ENCODE data around the gene ZSCAN1. TPM values are rescaled to one million over a fixed set of nuclear protein-coding genes. Genes with fewer than 3 reads are reported as not detected.

ZSCAN1 gene
- total and polyA plus RNA-seq, 10 of the 15 experiments (the other 5 are each of a cell fraction or from before 2014, with no cell fraction given), result not detected

GRCh38 chr19:58058467-58058866 is 24.6 kb downstream of the ZSCAN1 start:
- ChIA-PET RAD21 (ENCODE audit: unreplicated experiment) (no interaction called here), CTCF (no interaction called here), POLR2A (no interaction called here), SMC1A (ENCODE audit: uncharacterized antibody, unreplicated experiment) (no interaction called here)
- no peak overlapping the region for H3K27ac ChIP-seq (ENCODE audit: control insufficient read depth, insufficient read depth)
- H4K20me1 ChIP-seq (ENCODE audit: control insufficient read depth, insufficient read depth), result no peaks in the 10 kb centered on the region
- no peak overlapping the region for H2AFZ ChIP-seq (ENCODE audit: control insufficient read depth, low read depth, low read length)
- no TSS peak for BruUV-seq (replicated peaks)
- ATAC-seq, result no peak
- H3K9me3 ChIP-seq (replicated peaks; ENCODE audit: control insufficient read depth, insufficient read depth, low read length), result peaks cover 8% of the 10 kb centered on the region; the same call in 2 of the 3 replicates
- H3K4me2 ChIP-seq (ENCODE audit: control insufficient read depth, insufficient read depth), result no peak overlapping the region
- H3K4me3 ChIP-seq, result no peak overlapping the region
- H3K36me3 ChIP-seq (ENCODE audit: control insufficient read depth in 2 of 2, insufficient read depth in 2 of 2, low read length in 1 of 2), result no peaks in the 10 kb centered on the region
- no peak for TF ChIP-seq TAF1 (IDR thresholded peaks at IDR 0.05; ENCODE audit: borderline replicate concordance, low read depth, low read length)
- no peak for TF ChIP-seq SREBF1 (IDR thresholded peaks at IDR 0.05; ENCODE audit: low read length)
- TF ChIP-seq HDGF (IDR thresholded peaks at IDR 0.05), result no peak
- no peak for TF ChIP-seq USF1 (IDR thresholded peaks at IDR 0.05; ENCODE audit: borderline replicate concordance, extremely low read length, insufficient read depth, low read depth, low read length)
- TF ChIP-seq JUND (IDR thresholded peaks at IDR 0.05; ENCODE audit: low read depth, low read length), result no peak
- TF ChIP-seq BCLAF1 (IDR thresholded peaks at IDR 0.05), result no peak
- no peak for TF ChIP-seq SPI1 (IDR thresholded peaks at IDR 0.05; ENCODE audit: borderline replicate concordance, insufficient read depth, low read depth, low read length)
- no peak for TF ChIP-seq NR2C1 (IDR thresholded peaks at IDR 0.05)
- no peak for TF ChIP-seq ASH2L (IDR thresholded peaks at IDR 0.05; ENCODE audit: borderline replicate concordance, low read depth)
- TF ChIP-seq CTCF (IDR thresholded peaks at IDR 0.05 in 2 of 3, conservative IDR thresholded peaks at IDR 0.05 in 1 of 3; ENCODE audit: control insufficient read depth in 2 of 3, extremely low read depth in 1 of 3, insufficient read depth in 1 of 3, low read depth in 3 of 3, low read length in 3 of 3), result no peak
- no peak for TF ChIP-seq GABPA (IDR thresholded peaks at IDR 0.05; ENCODE audit: low read depth)
- no peak for TF ChIP-seq TCF3 (IDR thresholded peaks at IDR 0.05; ENCODE audit: borderline replicate concordance, insufficient read depth, low read depth, low read length)
- TF ChIP-seq ELK1 (IDR thresholded peaks at IDR 0.05; ENCODE audit: low read depth, low read length), result no peak
- TF ChIP-seq KAT2A (conservative IDR thresholded peaks at IDR 0.05; ENCODE audit: control insufficient read depth, low read depth, low read length), result no peak
- TF ChIP-seq RUNX3 (IDR thresholded peaks at IDR 0.05; ENCODE audit: low read length), result no peak
- no peak for TF ChIP-seq HCFC1 (IDR thresholded peaks at IDR 0.05; ENCODE audit: low read length)
- TF ChIP-seq E2F4 (IDR thresholded peaks at IDR 0.05; ENCODE audit: low read depth, low read length), result no peak
- no peak for TF ChIP-seq STAT3 (IDR thresholded peaks at IDR 0.05; ENCODE audit: low read depth, low read length)
- no peak for FAIRE-seq
- H3K4me1 ChIP-seq (ENCODE audit: control insufficient read depth, insufficient read depth, low read length), result no peaks in the 10 kb centered on the region
- intact Hi-C loops (cut with micrococcal nuclease; ENCODE audit: unreplicated experiment), result no loop called here
- H3K27me3 ChIP-seq (replicated peaks in 1 of 2; ENCODE audit: control insufficient read depth in 2 of 2, insufficient read depth in 2 of 2, low read length in 1 of 2), result no peaks in the 10 kb centered on the region
- no peaks in the 10 kb centered on the region for H3K79me2 ChIP-seq (ENCODE audit: control insufficient read depth, insufficient read depth, low read length)
- in situ Hi-C loops (cut with MboI), result no loop called here
- H3K9ac ChIP-seq (ENCODE audit: control insufficient read depth, insufficient read depth, low read length), result no peak overlapping the region
- DNase-seq (ENCODE audit: low read depth, low spot score), result no peak
- 73% methylated on average over 13 of the region's 13 CpGs for WGBS (ENCODE audit: insufficient coverage, insufficient replicate concordance, low lambda C conversion rate, missing lambda C conversion rate)

Data from GM12878 (cell line).